ENCODE results near the gene F5. TPM values are rescaled to one million over a fixed set of nuclear protein-coding genes. Genes with fewer than 3 reads are reported as not detected.

F5 gene
- total and polyA plus RNA-seq, 2 experiments from 2014 or later = 0.16 TPM; not detected in 1

DNA sequence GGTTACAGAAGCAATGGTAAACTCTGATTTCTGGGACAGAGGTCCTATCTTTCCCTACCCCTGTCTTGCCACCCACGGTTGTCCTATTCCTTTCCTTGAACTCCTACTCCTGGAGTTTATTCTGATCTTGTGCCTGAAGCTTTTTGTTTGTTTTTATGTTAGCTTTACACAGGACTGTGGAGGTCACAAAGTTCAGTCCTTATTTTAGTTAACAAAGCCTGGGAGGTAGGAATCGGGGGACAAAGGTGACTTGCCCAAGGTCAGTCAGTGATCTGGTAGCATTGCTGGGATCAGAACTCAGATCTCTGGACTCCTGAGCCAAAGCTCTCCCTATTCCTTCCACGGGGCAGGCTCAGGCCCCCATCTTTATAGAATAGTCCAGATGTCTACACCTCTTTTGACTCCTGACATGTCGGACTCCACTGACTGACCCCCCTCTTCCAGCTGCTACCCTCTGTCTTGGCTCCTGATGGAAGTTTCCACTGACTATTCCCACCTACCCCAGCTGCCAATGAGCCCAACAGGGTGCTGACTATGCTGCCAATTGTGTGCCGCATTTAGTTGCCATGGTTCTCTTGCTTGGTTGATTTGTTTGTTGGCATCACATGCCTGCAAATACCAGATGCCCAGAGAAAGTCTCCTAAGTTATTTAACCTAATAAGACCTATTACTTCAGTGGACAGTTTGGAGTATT is 9.9 kb downstream of the F5 start (continued):
- TF ChIP-seq, protein P1, sequence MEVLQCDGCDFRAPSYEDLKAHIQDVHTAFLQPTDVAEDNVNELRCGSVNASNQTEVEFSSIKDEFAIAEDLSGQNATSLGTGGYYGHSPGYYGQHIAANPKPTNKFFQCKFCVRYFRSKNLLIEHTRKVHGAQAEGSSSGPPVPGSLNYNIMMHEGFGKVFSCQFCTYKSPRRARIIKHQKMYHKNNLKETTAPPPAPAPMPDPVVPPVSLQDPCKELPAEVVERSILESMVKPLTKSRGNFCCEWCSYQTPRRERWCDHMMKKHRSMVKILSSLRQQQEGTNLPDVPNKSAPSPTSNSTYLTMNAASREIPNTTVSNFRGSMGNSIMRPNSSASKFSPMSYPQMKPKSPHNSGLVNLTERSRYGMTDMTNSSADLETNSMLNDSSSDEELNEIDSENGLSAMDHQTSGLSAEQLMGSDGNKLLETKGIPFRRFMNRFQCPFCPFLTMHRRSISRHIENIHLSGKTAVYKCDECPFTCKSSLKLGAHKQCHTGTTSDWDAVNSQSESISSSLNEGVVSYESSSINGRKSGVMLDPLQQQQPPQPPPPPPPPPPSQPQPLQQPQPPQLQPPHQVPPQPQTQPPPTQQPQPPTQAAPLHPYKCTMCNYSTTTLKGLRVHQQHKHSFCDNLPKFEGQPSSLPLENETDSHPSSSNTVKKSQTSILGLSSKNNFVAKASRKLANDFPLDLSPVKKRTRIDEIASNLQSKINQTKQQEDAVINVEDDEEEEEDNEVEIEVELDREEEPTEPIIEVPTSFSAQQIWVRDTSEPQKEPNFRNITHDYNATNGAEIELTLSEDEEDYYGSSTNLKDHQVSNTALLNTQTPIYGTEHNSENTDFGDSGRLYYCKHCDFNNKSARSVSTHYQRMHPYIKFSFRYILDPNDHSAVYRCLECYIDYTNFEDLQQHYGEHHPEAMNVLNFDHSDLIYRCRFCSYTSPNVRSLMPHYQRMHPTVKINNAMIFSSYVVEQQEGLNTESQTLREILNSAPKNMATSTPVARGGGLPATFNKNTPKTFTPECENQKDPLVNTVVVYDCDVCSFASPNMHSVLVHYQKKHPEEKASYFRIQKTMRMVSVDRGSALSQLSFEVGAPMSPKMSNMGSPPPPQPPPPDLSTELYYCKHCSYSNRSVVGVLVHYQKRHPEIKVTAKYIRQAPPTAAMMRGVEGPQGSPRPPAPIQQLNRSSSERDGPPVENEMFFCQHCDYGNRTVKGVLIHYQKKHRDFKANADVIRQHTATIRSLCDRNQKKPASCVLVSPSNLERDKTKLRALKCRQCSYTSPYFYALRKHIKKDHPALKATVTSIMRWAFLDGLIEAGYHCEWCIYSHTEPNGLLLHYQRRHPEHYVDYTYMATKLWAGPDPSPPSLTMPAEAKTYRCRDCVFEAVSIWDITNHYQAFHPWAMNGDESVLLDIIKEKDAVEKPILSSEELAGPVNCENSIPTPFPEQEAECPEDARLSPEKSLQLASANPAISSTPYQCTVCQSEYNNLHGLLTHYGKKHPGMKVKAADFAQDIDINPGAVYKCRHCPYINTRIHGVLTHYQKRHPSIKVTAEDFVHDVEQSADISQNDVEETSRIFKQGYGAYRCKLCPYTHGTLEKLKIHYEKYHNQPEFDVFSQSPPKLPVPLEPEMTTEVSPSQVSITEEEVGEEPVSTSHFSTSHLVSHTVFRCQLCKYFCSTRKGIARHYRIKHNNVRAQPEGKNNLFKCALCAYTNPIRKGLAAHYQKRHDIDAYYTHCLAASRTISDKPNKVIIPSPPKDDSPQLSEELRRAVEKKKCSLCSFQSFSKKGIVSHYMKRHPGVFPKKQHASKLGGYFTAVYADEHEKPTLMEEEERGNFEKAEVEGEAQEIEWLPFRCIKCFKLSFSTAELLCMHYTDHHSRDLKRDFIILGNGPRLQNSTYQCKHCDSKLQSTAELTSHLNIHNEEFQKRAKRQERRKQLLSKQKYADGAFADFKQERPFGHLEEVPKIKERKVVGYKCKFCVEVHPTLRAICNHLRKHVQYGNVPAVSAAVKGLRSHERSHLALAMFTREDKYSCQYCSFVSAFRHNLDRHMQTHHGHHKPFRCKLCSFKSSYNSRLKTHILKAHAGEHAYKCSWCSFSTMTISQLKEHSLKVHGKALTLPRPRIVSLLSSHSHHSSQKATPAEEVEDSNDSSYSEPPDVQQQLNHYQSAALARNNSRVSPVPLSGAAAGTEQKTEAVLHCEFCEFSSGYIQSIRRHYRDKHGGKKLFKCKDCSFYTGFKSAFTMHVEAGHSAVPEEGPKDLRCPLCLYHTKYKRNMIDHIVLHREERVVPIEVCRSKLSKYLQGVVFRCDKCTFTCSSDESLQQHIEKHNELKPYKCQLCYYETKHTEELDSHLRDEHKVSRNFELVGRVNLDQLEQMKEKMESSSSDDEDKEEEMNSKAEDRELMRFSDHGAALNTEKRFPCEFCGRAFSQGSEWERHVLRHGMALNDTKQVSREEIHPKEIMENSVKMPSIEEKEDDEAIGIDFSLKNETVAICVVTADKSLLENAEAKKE (CRISPR knock-in tag; IDR thresholded peaks at IDR 0.05) = no peak
- TF ChIP-seq, protein P2, sequence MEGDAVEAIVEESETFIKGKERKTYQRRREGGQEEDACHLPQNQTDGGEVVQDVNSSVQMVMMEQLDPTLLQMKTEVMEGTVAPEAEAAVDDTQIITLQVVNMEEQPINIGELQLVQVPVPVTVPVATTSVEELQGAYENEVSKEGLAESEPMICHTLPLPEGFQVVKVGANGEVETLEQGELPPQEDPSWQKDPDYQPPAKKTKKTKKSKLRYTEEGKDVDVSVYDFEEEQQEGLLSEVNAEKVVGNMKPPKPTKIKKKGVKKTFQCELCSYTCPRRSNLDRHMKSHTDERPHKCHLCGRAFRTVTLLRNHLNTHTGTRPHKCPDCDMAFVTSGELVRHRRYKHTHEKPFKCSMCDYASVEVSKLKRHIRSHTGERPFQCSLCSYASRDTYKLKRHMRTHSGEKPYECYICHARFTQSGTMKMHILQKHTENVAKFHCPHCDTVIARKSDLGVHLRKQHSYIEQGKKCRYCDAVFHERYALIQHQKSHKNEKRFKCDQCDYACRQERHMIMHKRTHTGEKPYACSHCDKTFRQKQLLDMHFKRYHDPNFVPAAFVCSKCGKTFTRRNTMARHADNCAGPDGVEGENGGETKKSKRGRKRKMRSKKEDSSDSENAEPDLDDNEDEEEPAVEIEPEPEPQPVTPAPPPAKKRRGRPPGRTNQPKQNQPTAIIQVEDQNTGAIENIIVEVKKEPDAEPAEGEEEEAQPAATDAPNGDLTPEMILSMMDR (conservative IDR thresholded peaks at IDR 0.05; ENCODE audit: low read depth in 2 of 2) = no peak
- TF ChIP-seq EZH2phosphoT487 (IDR thresholded peaks at IDR 0.05; ENCODE audit: unreplicated experiment) (no peak), POLR2AphosphoS5 (IDR thresholded peaks at IDR 0.05; ENCODE audit: low read depth) (no peak), JUNB (IDR thresholded peaks at IDR 0.05; ENCODE audit: unreplicated experiment) (no peak), NANOG (IDR thresholded peaks at IDR 0.05; ENCODE audit: borderline replicate concordance) (no peak), STAT1 (IDR thresholded peaks at IDR 0.05; ENCODE audit: unreplicated experiment) (no peak), ZNF114 (CRISPR knock-in tag; IDR thresholded peaks at IDR 0.05) (no peak), EZH2 (IDR thresholded peaks at IDR 0.05; ENCODE audit: low read depth, unreplicated experiment) (no peak), CREB1 (CRISPR knock-in tag; IDR thresholded peaks at IDR 0.05; ENCODE audit: low read depth) (no peak)
